NCI-H446 treated with DMSO at 0.1 percent for 48 hours (cell line): ENCODE measurements around the gene P2RX6.

Experiments used
- DNase-seq: peaks from one replicate; lab custom pipeline; 2025; lab: John Stamatoyannopoulos, UW

P2RX6 gene

DNA sequence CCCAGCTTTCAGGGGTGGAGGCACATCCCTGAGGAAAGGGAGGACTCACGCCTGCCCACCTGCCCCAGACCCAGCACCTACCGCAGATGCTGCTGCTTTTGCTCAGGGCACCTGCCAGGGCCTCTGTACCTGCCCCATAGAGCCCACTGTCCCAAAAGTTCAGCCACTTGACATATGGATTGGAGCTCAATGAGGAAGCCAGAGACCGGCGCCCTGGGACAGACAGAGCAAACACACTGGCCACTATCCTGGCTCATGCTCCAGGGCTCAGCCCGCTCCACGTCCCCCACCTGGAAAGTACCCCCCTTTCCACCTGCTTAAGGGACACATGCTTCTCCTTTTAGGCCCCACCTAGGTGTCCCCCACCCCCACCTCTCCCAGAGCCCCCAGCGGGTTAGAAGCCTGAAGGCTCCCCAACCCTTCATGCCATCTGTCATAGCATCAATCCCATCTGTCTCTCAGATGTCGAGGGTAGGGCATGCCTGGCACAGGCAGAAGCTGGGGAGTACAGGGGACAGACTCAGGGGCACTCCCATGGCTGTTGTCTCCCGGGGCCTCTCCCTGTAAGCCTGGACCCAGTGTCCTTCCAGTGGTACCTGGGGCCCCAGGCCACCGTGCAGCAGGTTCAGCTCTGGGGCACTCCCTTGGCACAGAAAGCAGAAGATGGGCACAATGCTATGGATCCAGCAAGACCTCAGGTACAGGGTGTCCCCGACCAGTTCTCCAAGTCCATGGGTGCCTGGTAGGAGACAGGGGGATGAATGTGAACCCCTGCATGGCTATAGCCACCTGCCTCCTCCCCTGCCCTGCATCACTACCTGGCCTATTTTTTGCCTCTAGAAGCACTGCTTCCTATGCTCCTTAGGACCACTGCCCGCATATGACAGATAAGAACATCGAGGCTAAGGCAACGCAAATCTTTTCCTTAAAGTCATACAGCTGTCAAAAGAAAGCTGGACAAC, 2.2 kb upstream of the P2RX6 start:
- DNase-seq, result no peak

DNA sequence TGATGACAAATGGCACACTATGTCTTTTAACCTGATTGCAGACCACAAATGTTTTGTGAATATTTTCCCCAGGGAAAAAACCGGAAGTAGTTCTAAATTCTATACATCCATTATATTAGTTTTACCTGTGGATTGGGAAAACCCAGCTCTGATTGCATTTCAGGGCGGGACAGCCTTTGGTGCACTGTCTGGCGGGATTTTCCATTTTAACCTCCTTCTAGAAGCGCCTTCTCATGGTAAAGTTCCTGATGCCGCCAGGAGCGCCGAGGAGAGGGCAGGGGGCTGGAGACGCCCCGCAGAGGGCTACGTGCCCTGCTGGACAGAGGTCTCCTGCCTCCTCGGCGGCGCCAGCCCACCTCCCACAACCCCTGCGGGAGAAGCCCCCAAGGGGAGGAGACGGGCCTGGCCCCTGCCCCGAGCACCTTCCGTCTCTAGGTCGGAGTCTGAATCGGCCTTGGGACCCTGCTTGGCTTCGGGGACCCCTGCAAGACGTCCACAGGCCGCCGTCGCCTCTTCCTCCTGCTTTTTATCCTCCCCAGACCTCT, 1.2 kb upstream of the P2RX6 start:
- no peak for DNase-seq

DNA sequence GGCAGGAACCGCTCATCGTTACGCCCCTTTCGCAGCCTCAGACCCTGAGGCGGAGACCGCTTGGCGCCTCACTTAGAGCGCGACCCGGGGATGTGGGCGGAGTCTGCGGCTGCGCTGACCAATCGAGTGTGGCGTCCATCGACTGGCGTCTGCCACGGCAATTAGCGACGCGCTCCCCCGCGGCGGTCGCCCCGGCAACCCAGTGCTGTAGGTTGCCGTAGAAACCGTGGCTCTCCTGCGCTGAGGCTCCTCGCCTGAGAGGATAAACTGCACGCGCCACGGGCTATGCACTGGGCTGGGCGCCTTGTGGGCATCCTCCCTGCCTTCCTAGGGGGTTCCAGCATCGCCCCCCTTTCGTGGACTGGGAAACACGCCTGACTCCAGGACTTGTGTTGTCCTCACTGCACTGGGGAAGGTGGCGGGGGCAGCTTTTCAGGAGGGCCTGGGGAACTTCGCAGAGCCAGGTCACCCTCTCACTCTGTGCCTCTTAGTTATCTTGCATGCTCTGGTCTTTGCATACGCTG, 701 bp upstream of the P2RX6 start:
- DNase-seq, result peak; percentile 94

DNA sequence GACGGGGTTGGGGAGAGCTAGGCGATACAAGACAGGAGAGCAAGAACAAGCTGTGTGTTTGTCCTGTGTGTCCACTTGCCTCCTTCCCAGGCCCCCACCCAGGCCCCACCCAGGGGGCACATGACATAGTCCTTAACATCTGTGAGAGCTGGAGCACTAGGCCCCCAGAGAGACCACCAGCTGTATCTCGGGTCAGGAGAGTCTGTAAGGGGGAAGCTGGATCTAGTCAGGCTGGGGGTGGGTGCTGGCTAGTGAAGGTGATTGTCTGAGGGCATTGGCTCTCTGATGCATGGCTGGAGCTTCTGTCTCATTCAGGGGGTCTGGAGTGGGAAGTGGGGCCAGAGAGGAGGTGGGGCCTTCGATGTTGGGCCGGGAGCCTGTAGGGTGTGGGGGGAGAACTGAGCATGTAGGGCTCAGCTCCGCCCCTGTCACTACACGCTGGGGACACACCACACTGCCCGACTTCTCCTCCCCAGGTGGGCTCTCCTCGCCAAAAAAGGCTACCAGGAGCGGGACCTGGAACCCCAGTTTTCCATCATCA, 571 bp downstream of the P2RX6 start:
- no peak for DNase-seq

DNA sequence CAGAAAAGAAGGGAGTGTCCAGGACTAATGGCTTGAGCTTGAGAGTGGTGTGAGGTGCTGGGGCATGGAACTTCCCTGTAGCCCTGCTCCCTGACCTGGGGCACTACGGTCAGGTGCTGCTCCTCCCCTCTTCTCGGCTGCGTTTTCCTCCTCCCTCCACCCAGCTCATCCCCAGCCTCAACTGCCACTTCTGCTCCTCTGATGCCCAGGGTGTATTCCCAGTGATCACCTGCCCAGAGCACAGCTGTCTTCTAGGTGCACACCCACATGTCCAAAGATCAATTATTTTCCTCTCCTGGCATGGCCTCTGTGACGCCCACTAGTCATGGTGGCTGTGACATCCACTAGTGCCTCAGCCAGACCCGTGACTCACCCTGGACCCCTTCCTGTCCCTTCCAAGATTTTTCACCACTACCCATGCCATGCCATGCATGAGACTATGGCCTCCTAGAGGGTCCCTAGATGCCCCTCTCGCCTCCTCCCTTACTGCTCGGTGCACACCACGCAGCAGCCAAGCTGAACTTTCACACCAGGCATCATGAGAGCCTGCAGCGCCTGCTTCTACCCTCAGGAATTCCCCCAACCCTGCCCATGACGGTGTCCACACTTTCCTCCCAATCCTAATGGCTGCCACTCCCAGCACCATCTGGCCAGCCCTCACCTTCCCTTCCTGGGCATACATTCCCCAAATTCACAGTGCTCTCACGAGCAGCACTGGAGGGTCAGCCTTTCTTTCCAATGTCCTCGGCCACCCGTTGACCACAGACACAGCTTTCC, 1.9 kb downstream of the P2RX6 start:
- no peak for DNase-seq

DNA sequence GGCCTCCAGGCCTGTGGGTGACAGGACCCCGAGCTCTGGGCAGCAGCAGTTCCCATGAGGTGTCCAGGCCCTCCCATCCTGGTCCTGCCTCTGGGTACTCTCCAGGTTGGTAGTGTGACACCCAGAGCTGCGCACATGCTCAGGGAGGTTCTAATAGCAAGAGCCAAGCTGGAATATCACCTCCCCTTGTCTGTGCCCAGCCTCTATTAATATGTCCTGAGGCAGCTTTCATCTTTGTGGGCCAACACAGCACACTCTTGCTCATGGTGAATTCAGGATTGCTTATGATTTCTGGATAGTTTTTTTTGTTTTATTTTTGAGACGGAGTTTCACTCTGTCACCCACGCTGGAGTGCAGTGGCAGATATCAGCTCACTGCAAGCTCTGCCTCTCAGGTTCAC, 3.3 kb downstream of the P2RX6 start:
- no peak for DNase-seq

DNA sequence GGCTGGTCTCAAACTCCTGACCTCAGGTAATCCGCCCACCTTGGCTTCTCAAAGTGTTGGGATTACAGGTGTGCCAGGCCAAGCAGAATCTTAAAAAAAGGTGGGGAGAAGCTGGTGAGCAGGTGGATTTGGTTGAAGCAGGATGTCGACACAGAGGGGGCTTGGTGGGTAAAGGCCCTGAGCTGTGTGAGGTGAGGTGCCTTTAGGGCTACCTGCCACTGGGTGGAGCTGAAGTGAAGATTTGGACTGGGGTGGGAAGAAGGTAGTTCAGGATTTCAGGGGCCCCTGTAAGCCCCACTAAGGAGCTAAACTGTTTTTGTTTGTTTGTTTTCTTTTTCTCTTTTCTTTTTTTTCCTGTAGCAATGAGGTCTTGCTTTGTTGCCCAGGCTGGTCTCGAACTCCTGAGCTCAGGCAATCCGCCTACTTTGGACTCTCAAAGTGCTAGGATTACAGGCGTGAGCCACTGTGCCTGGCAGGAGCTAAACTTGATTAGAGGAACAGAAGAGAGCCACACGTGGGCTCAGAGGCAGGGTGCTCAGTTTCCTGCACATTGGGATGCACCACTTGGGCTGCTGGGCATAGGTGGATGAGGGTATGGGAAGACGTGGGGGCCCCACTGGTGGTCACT, 6.0 kb downstream of the P2RX6 start:
- no peak for DNase-seq

DNA sequence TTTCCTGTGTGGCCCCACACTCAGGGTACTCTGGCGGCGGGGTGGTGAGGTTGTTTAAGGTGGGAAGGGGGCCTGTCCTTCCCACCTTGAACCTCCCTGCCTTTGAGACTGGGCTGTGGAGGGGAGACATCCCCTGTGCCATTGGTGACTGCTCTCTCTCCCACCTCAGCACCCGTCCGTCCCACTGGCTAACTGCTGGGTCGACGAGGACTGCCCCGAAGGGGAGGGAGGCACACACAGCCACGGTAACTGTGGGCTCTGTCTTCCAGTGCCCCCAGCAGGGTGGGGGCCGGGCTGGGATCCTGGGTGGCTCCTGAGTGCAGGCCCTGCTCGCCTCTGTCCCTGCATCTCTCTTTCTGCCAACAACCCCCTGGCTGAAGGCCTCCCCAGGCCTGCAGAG, 7.5 kb downstream of the P2RX6 start:
- DNase-seq, result no peak

DNA sequence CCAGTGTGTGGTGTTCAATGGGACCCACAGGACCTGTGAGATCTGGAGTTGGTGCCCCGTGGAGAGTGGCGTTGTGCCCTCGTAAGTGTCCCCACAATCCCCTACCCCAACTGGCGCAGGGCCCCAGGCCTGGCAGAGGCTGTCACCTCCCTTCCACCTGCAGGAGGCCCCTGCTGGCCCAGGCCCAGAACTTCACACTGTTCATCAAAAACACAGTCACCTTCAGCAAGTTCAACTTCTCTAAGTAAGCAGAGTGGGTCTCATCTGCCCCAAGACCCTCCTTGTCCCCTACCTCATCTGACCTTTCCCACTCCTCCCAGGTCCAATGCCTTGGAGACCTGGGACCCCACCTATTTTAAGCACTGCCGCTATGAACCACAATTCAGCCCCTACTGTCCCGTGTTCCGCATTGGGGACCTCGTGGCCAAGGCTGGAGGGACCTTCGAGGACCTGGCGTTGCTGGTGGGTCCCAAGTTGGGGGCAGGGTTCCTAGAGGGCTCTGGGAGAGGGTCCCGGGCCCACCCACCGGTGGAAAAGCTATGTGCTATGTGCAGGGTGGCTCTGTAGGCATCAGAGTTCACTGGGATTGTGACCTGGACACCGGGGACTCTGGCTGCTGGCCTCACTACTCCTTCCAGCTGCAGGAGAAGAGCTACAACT, 8.1 kb downstream of the P2RX6 start:
- DNase-seq, result no peak

DNA sequence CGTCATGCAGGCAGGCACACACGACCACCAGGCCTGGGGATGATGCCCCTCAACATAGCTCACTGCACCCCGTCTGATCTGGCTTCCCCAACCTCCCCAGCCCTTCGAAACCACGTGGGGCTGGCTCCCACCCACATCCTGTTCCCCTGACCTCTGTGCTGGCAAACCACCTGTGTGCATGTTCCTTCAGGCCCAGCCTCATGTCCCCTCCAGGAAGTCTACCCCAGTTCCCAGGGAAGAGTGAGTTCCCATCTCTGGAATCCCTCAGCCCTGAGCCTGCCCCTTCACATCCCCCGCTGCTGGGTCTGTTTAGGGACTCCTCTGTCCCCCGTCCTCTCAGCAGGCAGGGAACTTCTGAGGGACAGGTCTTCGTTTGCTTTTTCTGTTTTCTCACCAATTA, 10.3 kb downstream of the P2RX6 start:
- no peak for DNase-seq

DNA sequence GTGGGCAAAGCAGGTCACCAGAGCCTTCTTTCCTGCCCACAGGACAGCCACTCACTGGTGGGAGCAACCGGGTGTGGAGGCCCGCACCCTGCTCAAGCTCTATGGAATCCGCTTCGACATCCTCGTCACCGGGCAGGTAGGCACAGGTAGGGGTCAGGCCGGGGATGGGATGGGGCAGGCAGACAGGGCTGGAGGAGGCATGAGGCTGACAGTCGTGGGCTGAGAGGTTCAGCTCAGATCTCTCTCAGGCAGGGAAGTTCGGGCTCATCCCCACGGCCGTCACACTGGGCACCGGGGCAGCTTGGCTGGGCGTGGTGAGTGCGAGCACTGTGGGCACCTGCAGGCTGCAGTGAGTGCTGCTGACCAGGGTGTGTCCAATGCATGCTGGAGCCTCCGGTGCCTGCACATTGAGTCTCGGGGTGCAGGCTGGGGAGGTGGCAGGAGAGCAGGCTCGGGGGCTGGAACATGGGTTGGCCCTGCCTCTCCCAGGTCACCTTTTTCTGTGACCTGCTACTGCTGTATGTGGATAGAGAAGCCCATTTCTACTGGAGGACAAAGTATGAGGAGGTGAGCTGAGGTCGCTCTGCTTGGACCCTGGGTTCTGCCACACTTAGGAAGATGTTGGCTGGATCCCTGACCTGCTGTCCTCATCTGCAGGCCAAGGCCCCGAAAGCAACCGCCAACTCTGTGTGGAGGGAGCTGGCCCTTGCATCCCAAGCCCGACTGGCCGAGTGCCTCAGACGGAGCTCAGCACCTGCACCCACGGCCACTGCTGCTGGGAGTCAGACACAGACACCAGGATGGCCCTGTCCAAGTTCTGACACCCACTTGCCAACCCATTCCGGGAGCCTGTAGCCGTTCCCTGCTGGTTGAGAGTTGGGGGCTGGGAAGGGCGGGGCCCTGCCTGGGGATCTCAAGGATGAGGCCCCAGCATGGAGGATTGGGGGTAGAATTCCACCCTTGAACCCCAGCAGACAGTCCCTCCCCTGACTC, 11.1 kb downstream of the P2RX6 start:
- DNase-seq, result no peak

DNA sequence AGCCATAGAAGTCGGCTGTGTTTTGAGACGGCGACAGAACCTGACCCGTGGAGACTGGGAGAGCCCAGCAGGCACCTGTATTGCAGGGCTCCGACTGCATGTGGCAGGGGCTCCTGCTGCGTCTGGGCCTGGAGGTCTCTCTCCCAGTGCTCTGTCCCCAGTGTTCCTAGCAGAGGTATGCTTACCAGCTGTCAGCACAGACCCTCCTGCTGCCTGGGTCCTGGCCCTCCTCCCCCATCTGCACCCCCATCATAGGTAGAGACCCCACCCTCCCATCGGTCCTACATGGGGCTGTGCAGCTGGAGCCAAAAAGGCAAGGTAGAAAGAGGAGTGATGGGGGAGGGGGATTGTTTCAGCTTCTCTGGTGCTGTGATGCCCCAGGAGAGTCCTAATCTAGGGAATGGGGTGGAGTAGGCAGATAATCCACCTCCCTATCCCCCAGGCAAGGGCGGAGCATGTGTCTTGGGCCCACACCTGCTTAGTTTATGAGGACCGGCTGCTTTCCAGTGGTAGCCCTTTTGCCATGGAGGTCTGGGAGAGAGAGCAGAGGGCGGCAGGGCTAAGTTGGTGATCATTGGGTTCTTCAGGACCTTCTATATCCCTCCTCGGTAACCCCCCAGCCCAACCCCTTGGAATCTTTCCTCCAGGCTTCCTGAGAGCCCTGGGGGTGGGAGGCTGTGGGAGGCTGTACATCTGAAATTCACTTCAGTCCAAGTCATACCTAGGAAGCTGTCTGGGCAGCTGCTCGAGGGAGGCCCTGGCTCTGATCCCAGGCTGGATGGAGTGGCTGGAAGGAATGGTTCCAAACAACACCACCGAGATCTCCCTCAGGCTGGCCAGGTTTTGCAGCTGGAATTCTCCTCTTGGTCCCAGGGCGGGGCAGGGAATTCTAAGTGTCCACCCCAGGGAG, 12.1 kb downstream of the P2RX6 start:
- peak; percentile 30 for DNase-seq

DNA sequence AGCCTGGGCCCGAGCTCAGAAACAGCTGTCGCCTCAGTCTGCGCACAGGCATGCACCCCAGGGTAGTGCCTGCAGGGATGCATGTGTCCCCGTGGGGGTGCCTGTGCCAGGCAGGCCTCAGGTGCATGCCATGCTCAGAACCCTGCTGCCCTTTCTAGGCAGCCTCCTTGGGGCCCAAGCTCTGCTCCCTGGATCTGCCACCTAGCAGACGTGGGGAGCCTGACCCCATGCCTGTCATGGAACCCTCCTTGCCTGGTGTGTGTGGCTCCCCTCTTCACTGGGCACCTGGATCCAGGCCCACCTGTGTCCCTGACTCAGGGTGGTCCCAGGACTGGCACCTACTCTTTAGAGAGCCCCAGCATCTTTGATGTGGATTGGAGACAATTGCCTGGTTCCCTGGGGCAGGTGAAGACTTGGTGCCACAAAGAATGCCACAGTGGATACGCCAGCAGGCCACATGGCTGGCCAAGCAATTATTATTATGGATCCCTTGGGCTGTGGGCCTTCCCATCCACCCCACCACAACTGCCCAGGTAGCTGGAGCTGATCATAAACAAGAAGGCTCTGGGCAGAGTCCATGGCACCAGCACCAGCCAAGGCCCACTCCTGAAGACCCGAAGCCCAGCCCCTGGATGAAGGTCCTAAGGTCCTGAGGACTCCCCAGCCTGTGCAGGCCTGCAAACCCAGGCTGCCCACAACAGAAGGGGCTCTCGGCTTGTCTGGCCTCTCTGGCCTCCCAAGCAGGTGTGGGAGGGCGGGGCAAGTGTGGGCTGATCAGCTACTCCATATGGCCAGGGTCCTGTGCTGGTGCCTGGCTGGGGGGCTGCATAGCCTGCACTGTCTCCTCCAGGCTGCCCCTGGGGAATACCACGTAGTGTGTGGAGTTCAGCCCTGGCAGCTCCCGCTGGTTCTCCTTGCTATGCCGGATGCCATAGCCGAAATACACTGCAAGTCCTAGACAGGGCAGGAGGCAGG, 13.6 kb downstream of the P2RX6 start:
- no peak for DNase-seq

DNA sequence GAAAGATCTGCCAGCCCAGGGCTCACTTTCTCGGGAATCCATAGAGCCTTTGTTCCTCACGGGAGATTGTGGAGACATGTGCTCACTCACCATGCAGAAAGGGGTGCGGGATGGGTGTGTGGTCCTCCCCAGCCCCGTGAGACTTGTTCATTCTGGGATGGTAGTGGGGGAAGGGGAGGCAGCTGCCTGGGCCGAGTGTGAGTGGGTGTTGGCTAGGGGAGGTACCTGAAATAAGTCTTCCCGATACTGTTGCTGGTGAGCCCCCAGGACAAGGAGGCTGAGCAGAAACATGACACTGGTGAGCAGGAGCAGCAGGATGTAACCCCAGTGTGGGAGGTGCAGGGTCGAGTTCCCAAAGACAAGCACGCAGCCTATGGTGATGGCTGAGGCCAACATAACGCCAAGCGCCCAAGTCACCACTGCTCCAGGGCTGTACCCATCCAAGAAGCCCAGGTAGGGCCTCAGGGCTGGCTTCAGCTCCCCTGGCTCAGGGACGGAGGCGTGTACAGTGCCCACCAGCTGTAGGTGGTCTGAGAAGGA, 14.6 kb downstream of the P2RX6 start:
- DNase-seq, result no peak

DNA sequence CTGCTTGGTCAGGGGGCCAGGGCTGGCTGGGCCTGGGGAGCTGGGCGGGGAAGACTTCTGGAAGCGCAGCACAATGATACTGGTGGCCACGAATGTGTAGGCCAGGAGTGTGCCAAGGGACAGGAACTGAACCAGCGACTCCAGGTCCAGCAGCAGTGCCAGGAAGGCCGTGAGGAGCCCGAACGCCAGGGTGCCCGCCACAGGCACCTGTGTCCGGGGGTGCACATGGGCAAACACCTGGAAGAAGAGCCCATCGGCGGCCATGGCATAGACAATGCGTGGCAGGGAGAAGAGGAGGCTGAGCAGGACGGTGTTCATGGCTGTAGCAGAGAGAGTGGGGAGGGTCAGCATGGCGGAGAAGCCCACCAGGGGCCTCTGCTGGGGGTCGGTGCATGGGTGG, 15.1 kb downstream of the P2RX6 start:
- DNase-seq, result no peak

DNA sequence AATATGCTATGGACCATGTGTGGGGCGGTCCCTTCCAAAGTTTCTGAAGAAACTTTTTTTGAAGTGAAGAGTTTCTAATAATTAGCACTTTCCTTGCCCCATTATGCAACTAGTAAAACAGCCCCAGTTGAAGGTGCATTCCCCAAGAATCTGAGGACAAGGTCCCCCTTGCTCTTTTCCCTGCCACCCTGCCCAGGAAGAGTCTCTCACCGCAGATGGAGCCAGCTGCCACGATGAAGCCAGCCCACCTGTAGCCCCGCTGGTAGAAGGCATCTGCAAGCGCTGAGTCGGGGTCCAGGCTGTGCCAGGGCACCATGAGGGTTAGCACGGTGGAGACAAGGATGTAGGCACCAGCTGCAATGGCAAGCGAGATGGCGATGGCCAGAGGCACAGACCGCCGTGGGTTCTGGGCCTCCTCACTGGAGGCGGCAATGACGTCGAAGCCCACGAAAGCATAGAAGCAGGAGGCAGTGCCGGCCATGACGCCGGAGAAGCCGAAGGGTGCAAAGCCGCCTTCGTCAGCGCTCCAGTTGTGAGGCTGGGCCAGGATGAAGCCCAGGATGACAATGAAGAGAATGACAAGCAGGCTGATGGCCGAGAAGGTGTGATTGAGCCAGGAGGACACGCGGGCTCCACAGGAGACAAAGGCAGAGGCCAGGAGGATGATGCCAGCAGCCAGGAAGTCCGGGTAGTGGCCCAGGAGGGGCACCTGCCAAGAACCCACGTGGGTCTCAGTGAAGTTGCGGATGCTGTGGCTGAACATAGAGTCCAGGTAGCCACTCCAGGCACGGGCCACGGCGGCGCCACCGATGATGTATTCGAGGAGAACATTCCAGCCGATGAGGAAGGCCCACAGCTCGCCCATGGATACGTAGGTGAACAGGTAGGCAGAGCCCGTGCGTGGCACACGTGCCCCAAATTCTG, 15.9 kb downstream of the P2RX6 start:
- DNase-seq, result no peak
